ENCODE results near the gene DCLK2. TPM values are rescaled to one million over a fixed set of nuclear protein-coding genes. Genes with fewer than 3 reads are reported as not detected.
"Not testable (repeated sequence)": the region's sequence is repeated elsewhere in the genome, so short reads cannot be mapped to it uniquely, and the experiment has no call there.

The DCLK2 gene
- total RNA-seq, 1 experiment from 2014 or later = 13.5 TPM

DNA sequence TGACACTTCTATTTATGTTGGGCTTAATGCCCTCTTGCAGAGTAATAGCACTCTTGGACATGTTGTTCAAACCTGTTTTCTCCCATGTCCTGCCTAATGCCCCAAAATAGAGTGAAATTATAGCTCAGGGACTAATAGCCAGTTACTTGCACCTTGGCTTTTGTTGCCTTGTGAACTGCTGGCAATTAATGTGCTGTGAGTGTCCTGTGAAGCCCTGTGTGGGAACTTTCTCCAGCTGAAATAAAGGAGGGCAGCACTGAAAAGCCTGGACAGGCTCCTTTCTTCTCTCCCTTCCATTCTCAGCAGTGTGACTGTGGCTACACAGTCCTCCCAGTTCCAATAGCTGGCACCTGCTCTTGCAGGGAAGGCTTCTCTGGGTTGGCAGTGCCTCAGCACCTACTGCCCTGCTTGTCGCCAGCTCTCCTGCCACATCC lies 72.4 kb downstream of the DCLK2 start:
- no peak for DNase-seq (ENCODE audit: low read depth)

DNA sequence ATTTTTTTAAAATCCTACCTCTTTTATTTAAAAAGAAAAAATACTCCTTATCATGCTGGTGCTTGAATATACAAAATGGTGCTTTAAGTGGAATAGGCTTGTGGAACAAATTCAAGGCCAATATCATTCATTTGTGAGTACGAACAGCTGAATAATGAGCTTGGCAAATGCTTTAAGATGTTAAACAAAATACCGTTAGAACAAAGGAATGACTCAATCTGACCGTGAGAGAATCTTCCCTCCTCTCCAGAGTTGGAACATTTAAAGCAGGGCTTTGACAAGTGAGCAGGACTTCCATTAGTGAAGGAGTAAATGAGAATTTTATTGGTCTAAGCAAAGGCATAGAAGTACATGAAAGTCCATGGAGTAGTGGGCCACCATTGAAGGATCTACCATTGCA lies 74.5 kb downstream of the DCLK2 start:
- no peak for DNase-seq (ENCODE audit: low read depth)

DNA sequence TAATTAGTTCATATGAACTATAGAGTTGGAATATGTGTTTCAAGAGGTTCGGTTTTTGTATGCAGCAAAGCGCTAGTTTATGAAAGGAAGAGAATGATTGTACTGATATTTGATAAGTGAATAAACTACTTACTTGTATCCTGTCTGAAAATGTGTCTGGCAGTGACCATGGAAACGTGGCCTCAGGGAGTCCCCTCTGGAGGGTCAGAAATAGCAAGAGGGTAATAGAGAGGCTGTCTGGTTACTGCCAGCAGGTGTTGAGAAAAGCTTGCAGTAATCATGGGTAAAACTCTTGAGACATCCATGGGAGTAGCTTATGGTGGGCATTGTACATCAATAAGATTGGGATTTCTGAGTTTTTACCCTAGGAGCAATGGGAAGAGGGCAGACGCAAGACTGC lies 77.1 kb downstream of the DCLK2 start:
- DNase-seq (ENCODE audit: low read depth) = no peak

DNA sequence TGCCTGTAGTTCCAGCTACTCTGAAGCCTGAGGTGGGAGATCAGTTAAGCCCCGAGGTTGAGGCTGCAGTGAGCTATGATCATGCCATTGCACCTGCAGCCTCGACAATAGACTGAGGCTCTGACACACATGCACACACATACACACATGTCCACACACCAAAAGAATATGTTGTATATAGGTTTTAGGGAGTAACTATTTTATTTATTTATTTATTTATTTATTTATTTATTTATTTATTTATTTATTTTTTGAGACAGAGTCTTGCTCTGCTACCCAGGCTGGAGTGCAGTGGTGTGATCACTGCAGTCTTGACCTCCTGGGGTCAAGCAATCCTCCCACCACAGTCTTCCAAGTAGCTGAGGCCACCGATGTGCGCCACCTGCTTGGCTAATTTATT lies 78.3 kb downstream of the DCLK2 start:
- DNase-seq (ENCODE audit: low read depth) = no peak

DNA sequence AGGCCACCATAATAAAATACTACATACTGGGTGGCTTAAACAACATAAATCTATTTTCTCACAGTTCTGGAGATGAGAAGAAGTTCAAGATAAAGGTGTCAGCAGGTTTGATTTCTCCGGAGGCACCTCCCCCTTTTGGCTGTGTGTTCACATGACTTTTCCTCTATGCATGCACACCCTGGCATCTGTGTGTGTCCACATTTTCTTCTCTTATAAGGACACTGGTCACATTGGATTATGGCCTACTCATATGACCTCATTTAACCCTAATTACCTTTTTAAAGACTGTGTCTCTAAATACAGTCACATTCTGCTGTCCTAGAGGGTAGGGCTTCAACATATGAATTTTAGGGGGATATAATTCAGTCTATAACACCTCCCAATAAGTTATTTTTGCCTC lies 79.8 kb downstream of the DCLK2 start:
- DNase-seq (ENCODE audit: low read depth) = no peak

DNA sequence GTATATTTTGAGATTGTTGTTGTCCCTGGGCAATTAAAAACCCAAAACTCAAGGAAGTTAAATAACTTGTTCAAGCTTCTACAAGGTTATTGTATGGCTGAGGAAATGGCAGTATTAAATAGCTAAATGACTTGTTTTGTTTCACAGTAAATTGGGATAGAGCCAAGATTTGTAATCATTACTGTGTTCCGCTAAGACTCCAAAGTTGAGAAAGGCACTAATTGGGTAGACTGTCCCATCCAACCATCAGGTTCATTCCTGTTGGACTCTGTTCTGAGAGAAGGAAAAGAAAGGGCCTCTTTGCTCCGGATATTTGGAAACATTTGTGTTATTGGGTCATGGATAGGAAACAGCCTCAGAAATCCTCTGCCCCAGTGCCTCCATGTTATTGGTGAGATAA lies 82.2 kb downstream of the DCLK2 start:
- DNase-seq (ENCODE audit: low read depth) = no peak

DNA sequence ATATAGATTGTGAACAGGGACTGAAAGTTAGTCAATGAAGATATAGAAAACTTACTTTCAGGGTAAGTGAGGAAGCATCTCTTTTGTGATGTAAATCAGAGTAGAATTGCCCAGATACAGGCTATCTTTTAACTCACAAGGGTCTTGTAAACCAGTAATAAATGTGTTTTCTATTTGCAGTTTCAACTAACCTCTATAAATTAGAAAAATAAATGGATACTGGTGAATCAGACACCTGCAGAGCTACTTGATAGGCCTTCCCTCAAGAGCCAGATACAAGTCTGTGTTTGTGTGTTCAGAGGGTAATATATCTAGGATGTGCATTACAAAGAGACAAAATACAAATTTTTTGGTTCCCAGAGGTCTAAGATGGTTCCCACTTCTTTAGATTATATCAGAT lies 82.9 kb downstream of the DCLK2 start:
- DNase-seq (ENCODE audit: low read depth) = no peak

DNA sequence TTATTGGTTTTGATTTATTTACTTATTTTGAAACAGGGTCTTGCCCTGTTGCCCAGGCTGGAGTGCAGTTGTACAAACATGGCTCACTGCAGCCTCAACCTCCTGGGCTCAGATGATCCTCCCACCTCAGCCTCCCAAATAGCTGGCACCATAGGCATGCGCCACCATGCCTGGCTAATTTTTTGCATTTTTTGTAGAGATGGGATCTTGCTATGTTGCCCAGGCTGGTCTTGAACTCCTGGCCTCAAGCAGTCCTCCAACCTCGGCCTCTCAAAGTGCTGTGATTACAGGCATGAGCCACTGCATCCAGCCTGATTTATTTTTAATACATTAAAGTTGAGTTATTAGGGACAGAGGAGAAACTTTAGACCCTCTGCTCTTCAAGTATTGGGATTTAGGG lies 83.8 kb downstream of the DCLK2 start:
- DNase-seq (ENCODE audit: low read depth) = not testable (repeated sequence)

DNA sequence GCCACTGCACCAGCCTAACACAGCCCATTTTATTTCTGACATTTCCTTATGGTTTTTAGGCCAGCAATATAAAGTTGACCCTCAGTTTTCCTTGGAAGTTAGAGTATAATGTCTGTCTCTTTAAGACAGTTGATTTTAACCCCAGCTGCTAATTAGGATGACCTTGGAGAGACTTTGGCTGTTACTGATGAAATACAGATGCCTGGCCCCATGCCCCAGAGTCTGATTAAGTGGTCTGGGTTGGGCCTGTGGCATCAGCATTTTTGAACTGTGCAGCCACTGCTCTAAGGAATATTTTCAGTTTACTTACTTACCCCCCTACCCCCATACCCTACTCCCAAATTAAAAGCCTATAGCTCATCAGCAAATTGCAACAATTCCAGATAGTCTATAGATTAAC lies 85.8 kb downstream of the DCLK2 start:
- DNase-seq (ENCODE audit: low read depth) = no peak

DNA sequence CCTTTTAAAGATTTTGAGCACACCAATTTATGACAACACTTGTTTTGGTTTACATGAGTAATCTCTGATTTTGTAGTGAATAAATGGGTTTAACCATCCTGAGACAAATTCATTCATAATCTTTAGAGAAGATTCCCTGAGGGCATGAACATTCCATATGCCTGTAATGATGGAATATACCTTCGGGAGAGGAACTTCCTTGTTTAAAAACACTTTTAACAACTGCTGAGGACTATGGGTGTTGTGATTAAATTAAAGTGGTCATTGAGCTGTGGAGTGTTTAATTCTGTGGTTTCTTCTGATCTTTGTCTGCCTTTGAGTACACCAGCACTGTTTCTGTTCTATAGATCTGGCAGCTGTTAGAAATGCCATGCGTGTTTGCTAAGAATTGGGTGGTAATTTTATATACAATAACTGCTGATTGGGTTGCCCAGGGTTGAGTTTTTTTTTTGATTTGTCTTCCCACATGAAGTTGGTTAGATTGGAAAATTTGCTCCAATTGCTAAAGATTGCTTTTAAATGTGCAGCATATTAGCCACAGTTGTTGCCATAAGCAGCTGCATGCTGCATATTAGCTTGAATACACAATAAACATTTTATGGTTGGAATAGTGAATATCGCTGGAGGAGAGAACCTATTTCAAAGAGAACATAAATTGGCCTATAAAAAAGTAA lies 86.8 kb downstream of the DCLK2 start:
- DNase-seq (ENCODE audit: low read depth) = no peak

DNA sequence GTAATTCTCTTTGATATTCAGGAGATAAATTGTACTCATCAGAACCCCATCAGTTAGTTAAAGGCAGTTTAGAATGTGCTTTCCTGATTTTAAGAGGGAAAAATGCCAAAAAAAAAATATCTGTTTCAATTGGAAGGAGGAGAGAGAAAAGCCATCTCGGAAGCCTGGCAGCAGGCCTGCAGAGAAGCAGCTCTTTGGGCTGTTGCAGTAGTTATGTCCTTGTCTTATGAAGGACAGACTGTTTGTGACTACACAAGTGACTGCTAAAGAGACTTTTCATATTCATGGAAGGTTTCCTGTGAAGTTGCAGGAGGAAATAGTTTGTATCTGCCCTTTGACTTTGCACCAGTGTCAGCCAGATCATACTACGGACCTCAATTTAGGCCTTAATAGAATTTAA lies 88.8 kb downstream of the DCLK2 start:
- no peak for DNase-seq (ENCODE audit: low read depth)

DNA sequence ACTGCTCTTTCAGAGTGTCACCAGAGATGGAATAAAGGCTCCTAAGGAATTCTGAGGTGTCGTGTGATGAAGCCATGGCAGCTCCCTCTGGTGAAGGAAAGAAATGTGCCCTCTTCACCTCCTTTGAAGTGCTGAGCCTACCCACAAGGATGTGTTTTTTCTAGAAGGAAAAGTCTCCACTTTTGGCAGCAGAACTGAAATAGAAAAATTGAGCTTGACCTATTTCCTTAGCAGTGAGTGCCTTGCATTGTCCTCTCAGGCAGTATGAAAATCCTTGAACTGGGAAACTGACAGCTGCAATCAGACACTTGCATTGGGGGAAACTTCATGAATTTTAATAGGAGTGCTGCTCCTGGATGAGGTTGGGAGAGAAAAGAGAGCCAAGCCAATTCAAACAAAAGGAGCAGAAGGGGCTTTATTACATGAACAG lies 95.2 kb downstream of the DCLK2 start:
- DNase-seq (ENCODE audit: low read depth) = no peak

DNA sequence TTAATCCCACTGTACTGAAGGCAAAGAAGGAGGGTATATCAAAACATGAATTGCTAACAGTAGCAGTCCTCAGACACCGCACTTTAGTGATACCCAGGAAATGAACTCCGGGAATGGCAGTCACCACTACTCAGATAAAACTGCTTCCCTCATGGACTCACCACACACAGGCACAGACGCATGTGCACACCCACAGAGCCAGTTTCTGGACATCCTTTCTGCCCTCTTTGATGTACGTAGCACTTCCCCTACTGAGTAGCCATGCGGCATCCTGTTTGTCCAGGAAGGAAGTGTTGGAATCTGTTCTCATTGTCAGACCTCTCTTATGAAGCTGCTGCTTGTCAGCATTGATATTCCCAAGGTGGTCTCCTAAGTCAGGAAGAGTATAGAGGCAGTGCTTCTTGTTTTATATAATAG lies 95.7 kb downstream of the DCLK2 start:
- peak; percentile 9 for DNase-seq (ENCODE audit: low read depth)

DNA sequence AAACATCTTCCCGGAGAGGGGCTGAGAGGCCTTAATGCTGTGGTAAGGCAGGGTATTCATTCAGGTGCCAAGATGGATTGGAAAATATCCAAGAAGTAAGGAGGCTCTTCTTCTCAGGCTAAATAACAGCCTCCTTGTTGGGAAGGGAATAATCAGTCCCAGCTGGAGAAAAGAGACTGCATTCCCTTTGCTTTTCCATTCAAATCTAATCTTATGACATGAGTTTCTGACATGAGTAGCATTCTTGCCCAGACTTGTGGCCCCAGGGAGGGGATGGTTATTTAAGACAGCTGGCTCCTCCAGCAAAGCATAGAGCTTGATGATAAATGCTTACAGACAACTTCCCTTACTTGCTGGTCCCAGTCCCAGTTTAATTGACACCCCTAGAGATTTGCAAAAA lies 98.3 kb downstream of the DCLK2 start:
- no peak for DNase-seq (ENCODE audit: low read depth)

DNA sequence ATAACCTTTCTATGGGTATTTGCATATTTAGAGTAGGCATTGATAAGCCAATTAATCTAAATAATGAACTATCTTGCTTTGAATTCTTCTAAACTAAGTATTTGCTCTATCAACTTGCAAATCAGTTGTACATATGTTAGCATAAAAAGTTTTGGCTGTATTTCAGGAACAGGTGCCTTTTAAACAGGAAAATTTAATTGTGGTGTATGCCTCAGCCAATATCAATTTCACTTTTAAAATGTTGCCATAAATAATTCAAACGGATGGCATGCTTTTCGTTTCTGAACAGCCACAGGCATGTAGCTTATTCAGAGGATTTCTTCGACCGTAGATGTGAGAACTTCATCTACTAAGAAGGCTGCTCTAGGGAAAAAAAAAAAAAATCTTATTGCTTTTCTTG lies 99.9 kb downstream of the DCLK2 start:
- no peak for DNase-seq (ENCODE audit: low read depth)

DNA sequence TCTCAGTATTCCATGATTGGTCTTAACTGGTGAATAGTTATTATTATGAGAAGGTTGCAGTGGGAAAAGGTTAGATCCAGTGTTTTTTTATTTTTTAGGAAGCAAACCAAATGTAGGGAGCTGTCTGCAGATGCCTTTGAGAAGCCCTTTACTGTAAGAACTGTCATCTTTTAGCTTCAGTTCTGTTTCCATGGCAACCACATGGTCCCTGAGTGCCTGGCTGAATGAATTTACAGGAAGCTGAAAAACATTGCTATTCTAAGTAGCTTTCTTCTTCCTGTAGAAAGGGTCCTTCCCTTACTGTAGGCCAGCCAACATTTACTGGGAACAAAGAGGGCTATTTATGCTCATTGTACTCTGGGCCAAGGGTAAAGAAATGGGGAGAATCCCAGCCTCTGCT lies 103.3 kb downstream of the DCLK2 start:
- DNase-seq (ENCODE audit: low read depth) = no peak

DNA sequence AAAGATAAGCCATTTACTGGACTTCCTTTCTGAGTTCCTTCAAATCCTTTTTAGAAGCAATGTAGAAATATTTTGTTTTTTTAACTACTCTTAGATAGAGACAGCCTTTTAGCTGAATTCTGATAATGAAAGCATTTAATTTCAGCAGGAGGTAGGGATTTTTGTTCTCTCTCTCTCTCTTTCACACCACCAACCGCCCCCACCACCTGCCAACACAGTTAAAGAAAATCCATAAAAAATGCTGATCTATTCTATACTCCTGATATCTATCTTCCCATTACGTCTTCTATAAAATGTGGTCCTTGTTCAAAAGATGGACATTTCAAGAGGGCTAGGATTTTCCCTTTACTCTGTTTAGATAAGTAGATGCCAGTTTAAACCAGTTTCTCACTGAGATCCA lies 104.5 kb downstream of the DCLK2 start:
- no peak for DNase-seq (ENCODE audit: low read depth)

DNA sequence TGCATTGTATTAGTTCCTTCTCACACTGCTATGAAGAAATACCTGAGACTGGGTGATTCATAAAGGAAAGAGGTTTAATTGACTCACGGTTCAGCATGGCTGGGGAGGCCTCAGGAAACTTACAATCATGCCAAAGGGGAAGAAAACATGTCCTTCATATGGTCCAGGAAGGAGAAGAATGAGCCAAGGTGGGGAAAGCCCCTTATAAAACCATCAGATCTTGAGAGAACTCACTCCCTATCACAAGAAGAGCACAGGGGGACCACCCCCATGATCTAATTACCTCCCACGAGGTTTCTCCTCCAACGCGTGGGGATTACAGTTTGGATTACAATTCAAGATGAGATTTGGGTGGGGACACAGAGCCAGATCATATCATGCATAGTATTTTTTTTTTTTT lies 106.8 kb downstream of the DCLK2 start:
- not testable (repeated sequence) for DNase-seq (ENCODE audit: low read depth)

DNA sequence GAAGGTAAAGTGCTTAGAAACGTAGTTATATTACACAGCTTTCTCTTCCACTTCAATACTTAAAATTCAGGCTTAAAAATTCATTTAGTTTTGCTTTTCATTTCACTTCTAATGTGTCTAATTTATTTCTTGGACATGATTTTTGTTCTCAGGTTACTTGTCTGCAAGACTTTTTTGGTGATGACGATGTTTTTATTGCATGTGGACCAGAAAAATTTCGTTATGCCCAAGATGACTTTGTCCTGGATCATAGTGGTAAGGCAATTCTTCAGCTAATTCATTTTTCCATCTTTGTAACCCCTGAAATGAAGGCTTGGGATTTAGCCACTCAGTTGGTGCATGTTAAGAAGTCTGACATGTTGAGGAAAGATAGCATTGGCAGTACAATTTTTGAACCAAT lies 114.7 kb downstream of the DCLK2 start:
- no peak for DNase-seq (ENCODE audit: low read depth)

DNA sequence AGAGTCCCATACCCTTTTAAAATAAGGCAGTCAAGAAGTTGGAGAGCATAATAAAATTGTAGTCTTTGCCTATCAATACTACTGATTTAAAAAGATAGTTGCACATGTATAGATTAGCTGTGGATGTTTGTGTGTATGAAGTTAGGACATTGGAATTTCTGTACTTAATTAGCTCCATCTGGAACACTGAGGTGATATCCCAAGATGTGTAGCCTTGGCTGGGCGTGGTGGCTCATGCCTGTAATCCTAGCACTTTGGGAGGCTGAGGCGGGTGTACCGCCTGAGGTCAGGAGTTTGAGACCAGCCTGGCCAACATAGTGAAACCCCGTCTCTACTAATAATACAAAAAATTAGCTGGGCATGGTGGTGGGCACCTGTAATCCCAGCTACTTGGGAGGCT lies 119.0 kb downstream of the DCLK2 start:
- DNase-seq (ENCODE audit: low read depth) = not testable (repeated sequence)

DNA sequence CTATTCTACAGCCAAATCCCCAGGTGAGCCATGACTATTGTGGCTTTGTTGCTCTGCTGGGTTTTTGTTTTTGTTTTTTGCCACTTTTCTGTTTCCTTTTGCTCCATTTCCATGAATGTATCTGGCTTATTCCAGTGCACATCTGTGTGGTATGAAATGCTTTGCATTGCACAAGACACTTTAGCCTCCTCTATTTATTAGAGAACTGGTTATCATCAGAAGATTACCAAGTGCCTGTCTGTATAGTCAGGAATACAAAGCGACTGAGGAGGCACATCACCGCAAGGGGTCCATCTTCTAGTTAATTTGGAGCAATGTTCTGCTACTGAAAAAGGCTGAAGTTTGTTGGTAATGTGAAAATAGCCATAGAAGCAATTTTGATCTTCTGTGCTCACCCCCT lies 120.8 kb downstream of the DCLK2 start:
- no peak for DNase-seq (ENCODE audit: low read depth)

DNA sequence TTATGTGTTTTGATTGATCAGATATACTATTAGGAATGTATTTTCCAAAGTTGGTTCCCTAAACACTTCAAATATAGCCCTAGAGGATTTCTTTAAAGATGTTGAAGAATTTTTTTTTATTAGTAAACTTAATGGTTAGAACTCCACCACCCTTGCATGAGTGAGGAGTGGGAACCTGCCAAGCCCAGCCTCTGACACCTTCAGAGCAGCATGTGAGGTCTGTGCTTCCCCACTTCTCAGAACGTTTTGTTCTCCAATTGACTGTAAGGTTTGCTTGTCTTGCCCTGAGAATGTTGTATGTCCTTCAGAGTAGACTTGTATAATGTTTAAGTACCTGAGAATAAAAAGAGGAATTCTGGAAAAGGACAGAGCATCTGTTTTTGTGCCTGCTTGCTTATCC lies 126.8 kb downstream of the DCLK2 start:
- DNase-seq (ENCODE audit: low read depth) = no peak

DNA sequence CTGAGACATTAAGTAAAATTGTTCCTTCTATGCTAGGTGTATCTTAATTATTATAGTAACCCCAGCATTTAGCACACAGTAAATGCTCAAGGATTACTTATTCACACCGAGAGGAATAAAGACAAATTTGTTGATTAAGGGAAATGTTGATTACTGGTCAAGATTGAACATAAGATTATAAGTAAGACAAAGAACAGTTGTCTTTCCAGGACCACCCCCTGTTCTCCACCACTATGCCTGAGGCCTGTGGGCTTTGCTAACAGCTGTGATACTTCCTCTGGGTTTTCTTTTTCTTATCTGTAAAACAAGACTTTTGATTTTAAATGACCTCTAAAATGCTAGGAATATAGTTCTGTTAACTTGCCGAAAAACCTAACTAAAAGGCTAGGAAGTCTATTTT lies 128.0 kb downstream of the DCLK2 start:
- DNase-seq (ENCODE audit: low read depth) = no peak

DNA sequence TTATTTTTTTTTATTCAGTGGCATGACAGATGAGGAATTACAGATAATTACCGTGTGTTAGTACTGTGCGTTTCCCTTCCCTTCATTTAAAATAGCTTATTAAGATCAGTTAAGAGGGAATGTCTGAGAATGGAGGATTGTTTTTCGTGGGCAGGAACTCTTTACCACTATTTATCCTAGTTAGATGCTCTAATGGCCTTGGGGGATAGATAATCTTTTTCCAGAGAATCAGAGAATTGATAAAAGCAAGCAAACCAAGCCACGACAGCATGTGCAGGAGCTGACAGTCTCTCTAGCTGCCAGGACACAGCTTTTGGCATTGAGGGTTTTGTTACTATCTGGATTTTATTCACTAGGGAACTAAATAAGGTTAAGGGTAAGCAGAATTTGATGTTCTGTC lies 128.7 kb downstream of the DCLK2 start:
- DNase-seq (ENCODE audit: low read depth) = no peak

Measured in Daoy (cell line).